ENCODE data around the gene SEC11C. TPM values are rescaled to one million over a fixed set of nuclear protein-coding genes. Genes with fewer than 3 reads are reported as not detected.

The SEC11C gene
- total RNA-seq, 4 donors from 2014 or later: 25.9 to 48.0 (median 34.4) TPM

DNA sequence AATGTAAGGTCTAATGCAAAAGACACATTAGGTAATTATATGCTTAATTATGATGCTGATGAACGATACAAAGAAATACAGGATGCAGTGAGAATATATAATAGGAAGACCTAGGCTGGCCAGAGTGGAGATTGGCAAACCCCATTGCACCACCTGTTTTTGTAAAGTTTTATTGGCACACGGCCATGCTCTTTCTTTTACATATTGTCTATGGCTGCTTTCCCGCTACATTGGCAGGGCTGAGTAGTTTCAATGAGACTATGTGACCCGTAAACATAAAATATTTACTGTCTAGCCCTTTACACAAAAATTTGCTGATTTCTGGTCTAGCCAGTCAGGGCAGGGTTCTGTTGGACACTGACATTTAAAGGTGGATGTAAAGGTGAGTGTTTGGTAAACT lies 5.4 kb downstream of the SEC11C start:
- WGBS: 74% methylated on average over 4 of the region's 4 CpGs
- TF ChIP-seq CTCF (IDR thresholded peaks at IDR 0.05) (no peak), POLR2AphosphoS5 (IDR thresholded peaks at IDR 0.05) (no peak), EP300 (IDR thresholded peaks at IDR 0.05) (no peak), POLR2A (IDR thresholded peaks at IDR 0.05) (no peak)
- no peaks in the 10 kb centered on the region for H3K27me3 ChIP-seq
- no peaks in the 10 kb centered on the region for H3K9me3 ChIP-seq
- H3K4me1 ChIP-seq: peaks cover 18% of the 10 kb centered on the region
- peaks cover 1% of the 10 kb centered on the region for H3K36me3 ChIP-seq
- no peak overlapping the region for H3K4me3 ChIP-seq
- no peak for DNase-seq (ENCODE audit: low spot score in 2 of 2)
- H3K27ac ChIP-seq: no peak overlapping the region

DNA sequence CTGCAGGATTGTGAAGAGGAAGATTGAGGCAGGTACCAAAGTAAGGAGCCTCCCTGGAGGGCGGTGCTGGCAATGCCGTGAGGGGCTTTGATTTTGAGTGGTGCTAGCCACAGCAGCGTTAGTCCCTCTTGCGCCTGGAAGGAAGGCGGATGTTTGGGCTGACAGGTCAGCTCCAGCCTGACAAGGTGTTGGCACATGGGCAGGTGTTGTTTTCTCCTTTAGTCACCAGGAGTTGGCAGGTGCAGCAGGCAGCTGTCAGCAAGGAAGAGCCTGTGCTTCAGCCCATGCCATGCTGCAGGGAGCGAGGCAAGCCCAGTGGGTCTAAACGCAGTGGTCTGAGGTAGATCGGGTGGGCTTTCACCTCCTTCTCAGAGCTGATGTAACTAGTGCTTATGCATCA lies 8.5 kb downstream of the SEC11C start:
- H3K4me3 ChIP-seq: no peak overlapping the region
- DNase-seq (ENCODE audit: low spot score in 2 of 2): no peak
- H3K27ac ChIP-seq: no peak overlapping the region
- no peaks in the 10 kb centered on the region for H3K4me1 ChIP-seq
- peaks cover 16% of the 10 kb centered on the region for H3K36me3 ChIP-seq
- 89% methylated on average over 6 of the region's 8 CpGs for WGBS
- no peaks in the 10 kb centered on the region for H3K9me3 ChIP-seq
- no peak for TF ChIP-seq POLR2A (IDR thresholded peaks at IDR 0.05)
- TF ChIP-seq CTCF (IDR thresholded peaks at IDR 0.05): no peak
- TF ChIP-seq POLR2AphosphoS5 (IDR thresholded peaks at IDR 0.05): no peak
- TF ChIP-seq EP300 (IDR thresholded peaks at IDR 0.05): no peak
- no peaks in the 10 kb centered on the region for H3K27me3 ChIP-seq

DNA sequence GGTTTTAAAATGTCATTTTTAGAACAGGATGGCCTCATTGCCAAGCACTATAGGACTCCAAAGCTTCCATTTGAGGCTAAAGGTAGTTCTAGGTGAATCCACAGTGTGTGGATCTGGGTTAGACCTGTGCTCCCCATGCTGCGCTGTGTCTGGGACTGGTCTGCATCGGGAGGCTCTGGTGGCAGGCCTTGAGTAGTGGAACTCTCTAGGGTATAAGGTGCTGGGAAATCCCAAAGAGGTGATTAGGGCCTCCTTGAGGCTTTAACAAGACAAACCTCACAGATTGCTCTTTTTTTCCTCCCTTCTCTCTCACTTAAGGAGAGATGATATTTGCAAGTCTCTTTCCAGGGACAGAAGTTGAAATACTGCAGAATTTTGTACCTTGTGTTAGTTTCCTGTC lies 9.3 kb downstream of the SEC11C start:
- H3K4me3 ChIP-seq: no peak overlapping the region
- H3K4me1 ChIP-seq: no peaks in the 10 kb centered on the region
- peaks cover 23% of the 10 kb centered on the region for H3K36me3 ChIP-seq
- H3K27ac ChIP-seq: no peak overlapping the region
- DNase-seq (ENCODE audit: low spot score in 2 of 2): no peak
- H3K9me3 ChIP-seq: no peaks in the 10 kb centered on the region
- H3K27me3 ChIP-seq: no peaks in the 10 kb centered on the region
- TF ChIP-seq POLR2A (IDR thresholded peaks at IDR 0.05): no peak
- no peak for TF ChIP-seq EP300 (IDR thresholded peaks at IDR 0.05)
- no peak for TF ChIP-seq CTCF (IDR thresholded peaks at IDR 0.05)
- no peak for TF ChIP-seq POLR2AphosphoS5 (IDR thresholded peaks at IDR 0.05)
- WGBS: 82% methylated on average over 2 of the region's 2 CpGs

DNA sequence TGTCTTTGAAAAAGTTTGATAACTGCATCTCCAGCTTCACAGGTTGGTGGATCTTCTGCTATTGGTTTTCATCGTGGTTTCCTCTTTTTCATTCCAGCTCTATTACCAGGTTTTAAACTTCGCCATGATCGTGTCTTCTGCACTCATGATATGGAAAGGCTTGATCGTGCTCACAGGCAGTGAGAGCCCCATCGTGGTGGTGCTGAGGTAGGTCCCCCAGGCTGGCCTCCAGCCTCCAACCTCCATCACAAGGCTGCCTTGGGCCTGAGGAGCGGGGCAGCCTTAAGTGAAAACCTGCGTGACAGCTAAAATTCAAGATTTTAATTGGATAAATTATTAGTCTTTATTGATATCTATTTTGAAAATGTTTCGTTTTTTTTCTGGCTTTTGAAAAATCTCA lies 9.7 kb downstream of the SEC11C start:
- H3K36me3 ChIP-seq: peaks cover 25% of the 10 kb centered on the region
- DNase-seq (ENCODE audit: low spot score in 2 of 2): no peak
- no peak overlapping the region for H3K4me3 ChIP-seq
- no peaks in the 10 kb centered on the region for H3K27me3 ChIP-seq
- TF ChIP-seq EP300 (IDR thresholded peaks at IDR 0.05) (no peak), CTCF (IDR thresholded peaks at IDR 0.05) (no peak), POLR2AphosphoS5 (IDR thresholded peaks at IDR 0.05) (no peak), POLR2A (IDR thresholded peaks at IDR 0.05) (no peak)
- H3K4me1 ChIP-seq: no peaks in the 10 kb centered on the region
- no peak overlapping the region for H3K27ac ChIP-seq
- WGBS: 95% methylated on average over 8 of the region's 8 CpGs
- no peaks in the 10 kb centered on the region for H3K9me3 ChIP-seq

DNA sequence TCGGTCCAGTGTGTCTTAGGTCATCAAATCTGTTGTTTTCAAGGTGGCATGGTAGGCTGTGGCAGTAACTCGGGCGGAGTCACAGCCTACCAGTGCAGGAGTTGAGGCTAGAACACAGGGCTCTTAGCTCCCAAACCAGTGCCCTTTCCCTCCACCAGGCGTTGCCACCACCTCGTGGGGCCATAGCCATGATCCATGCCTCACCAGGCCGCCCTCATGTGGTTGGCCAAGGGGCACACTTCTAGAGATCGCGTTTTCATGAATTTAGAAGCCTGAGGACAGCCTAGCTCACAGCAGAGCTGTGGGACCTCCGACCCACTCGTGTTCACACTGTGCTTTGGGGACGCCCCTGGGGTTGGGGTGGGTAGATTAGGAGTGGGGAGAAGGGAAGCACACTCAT lies 10.6 kb downstream of the SEC11C start:
- H3K4me3 ChIP-seq: no peak overlapping the region
- no peaks in the 10 kb centered on the region for H3K27me3 ChIP-seq
- no peaks in the 10 kb centered on the region for H3K9me3 ChIP-seq
- DNase-seq (ENCODE audit: low spot score in 2 of 2): no peak
- H3K27ac ChIP-seq: no peak overlapping the region
- 95% methylated on average over 8 of the region's 11 CpGs for WGBS
- H3K4me1 ChIP-seq: no peaks in the 10 kb centered on the region
- TF ChIP-seq POLR2A (IDR thresholded peaks at IDR 0.05) (no peak), CTCF (IDR thresholded peaks at IDR 0.05) (no peak), POLR2AphosphoS5 (IDR thresholded peaks at IDR 0.05) (no peak), EP300 (IDR thresholded peaks at IDR 0.05) (no peak)
- peaks cover 28% of the 10 kb centered on the region for H3K36me3 ChIP-seq
